ENCODE results near the gene SENP1. TPM values are rescaled to one million over a fixed set of nuclear protein-coding genes. Genes with fewer than 3 reads are reported as not detected.

The SENP1 gene
- total and polyA plus RNA-seq, 2 experiments from 2014 or later = 8.6 to 27.7 TPM

GRCh38 chr12:48053883-48054282 lies 52.0 kb downstream of the SENP1 start (continued):
- TF ChIP-seq, protein P1, sequence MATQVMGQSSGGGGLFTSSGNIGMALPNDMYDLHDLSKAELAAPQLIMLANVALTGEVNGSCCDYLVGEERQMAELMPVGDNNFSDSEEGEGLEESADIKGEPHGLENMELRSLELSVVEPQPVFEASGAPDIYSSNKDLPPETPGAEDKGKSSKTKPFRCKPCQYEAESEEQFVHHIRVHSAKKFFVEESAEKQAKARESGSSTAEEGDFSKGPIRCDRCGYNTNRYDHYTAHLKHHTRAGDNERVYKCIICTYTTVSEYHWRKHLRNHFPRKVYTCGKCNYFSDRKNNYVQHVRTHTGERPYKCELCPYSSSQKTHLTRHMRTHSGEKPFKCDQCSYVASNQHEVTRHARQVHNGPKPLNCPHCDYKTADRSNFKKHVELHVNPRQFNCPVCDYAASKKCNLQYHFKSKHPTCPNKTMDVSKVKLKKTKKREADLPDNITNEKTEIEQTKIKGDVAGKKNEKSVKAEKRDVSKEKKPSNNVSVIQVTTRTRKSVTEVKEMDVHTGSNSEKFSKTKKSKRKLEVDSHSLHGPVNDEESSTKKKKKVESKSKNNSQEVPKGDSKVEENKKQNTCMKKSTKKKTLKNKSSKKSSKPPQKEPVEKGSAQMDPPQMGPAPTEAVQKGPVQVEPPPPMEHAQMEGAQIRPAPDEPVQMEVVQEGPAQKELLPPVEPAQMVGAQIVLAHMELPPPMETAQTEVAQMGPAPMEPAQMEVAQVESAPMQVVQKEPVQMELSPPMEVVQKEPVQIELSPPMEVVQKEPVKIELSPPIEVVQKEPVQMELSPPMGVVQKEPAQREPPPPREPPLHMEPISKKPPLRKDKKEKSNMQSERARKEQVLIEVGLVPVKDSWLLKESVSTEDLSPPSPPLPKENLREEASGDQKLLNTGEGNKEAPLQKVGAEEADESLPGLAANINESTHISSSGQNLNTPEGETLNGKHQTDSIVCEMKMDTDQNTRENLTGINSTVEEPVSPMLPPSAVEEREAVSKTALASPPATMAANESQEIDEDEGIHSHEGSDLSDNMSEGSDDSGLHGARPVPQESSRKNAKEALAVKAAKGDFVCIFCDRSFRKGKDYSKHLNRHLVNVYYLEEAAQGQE (IDR thresholded peaks at IDR 0.05; ENCODE audit: unreplicated experiment) = no peak
- TF ChIP-seq CTCF (conservative IDR thresholded peaks at IDR 0.05; ENCODE audit: low read depth in 2 of 2) (no peak), NANOG (IDR thresholded peaks at IDR 0.05; ENCODE audit: borderline replicate concordance) (no peak), ETS1 (IDR thresholded peaks at IDR 0.05) (no peak), EZH2 (IDR thresholded peaks at IDR 0.05; ENCODE audit: low read depth, unreplicated experiment) (no peak), POLR2AphosphoS5 (IDR thresholded peaks at IDR 0.05; ENCODE audit: low read depth) (no peak), STAT1 (IDR thresholded peaks at IDR 0.05; ENCODE audit: unreplicated experiment) (no peak), ZNF114 (CRISPR knock-in tag; IDR thresholded peaks at IDR 0.05) (no peak), ZNF331 (CRISPR knock-in tag; IDR thresholded peaks at IDR 0.05; ENCODE audit: low read depth) (no peak), EZH2phosphoT487 (IDR thresholded peaks at IDR 0.05; ENCODE audit: unreplicated experiment) (no peak)

GRCh38 chr12:48053122-48053521 lies 52.8 kb downstream of the SENP1 start:
- no peak overlapping the region for H2AFZ ChIP-seq
- H3K4me2 ChIP-seq = no peak overlapping the region
- H3F3A ChIP-seq (replicated peaks; ENCODE audit: low read depth) = no peaks in the 10 kb centered on the region
- no peak overlapping the region for H3K4me3 ChIP-seq
- no peak for DNase-seq (ENCODE audit: low spot score)
- H3K79me2 ChIP-seq (replicated peaks; ENCODE audit: insufficient read depth) = no peaks in the 10 kb centered on the region
- H3K27me3 ChIP-seq (ENCODE audit: insufficient read depth) = no peaks in the 10 kb centered on the region
- no peaks in the 10 kb centered on the region for H3K9me2 ChIP-seq (ENCODE audit: insufficient read depth)
- Mint-ChIP-seq H3K27me3 (ENCODE audit: insufficient read depth, low read depth, poor library complexity) (no peaks in the 10 kb centered on the region), H3K4me1 (no peaks in the 10 kb centered on the region), H3K4me3 (no peak overlapping the region), H3K36me3 (ENCODE audit: low read depth) (peaks cover 2% of the 10 kb centered on the region), H3K27ac (no peak overlapping the region), H3K9me3 (no peaks in the 10 kb centered on the region)
- H3K36me3 ChIP-seq (ENCODE audit: insufficient read depth) = no peaks in the 10 kb centered on the region
- no peak overlapping the region for H3K27ac ChIP-seq (ENCODE audit: low read depth)
- ATAC-seq = no peak
- H4K20me1 ChIP-seq (replicated peaks; ENCODE audit: insufficient read depth) = peaks cover 22% of the 10 kb centered on the region; the same call in 1 of the 2 replicates
- no peaks in the 10 kb centered on the region for H3K4me1 ChIP-seq (ENCODE audit: insufficient read depth)
- TF ChIP-seq CTCF (conservative IDR thresholded peaks at IDR 0.05; ENCODE audit: low read depth in 2 of 2) (no peak), ETS1 (IDR thresholded peaks at IDR 0.05) (no peak), ZNF331 (CRISPR knock-in tag; IDR thresholded peaks at IDR 0.05; ENCODE audit: low read depth) (no peak), JUNB (IDR thresholded peaks at IDR 0.05; ENCODE audit: unreplicated experiment) (no peak)
